T-helper 9 cell (primary cell): Measurements from ENCODE around the gene MED26.
A peak's percentile ranks its signal among the peaks of the same experiment; 100 is the strongest.

Experiments used
- DNase-seq: peaks from one replicate; pipeline ENCODE4 v3.0.0-alpha.2; 2020

The MED26 gene

GRCh38 chr19:16649734-16650133, 21.7 kb upstream of the MED26 start:
- no peak for DNase-seq

- DNase-seq, result no peak
These were observed 17.1 kb upstream of the MED26 start for GRCh38 chr19:16645140-16645539.

GRCh38 chr19:16641695-16642094, 13.7 kb upstream of the MED26 start:
- no peak for DNase-seq

GRCh38 chr19:16640951-16641350, 12.9 kb upstream of the MED26 start:
- DNase-seq, result no peak

GRCh38 chr19:16638666-16639065, 10.7 kb upstream of the MED26 start:
- no peak for DNase-seq

- no peak for DNase-seq
These were observed 9.5 kb upstream of the MED26 start for GRCh38 chr19:16637535-16637934.

GRCh38 chr19:16631465-16631864, 3.5 kb upstream of the MED26 start:
- DNase-seq, result no peak

GRCh38 chr19:16628984-16629691, 1.1 kb upstream of the MED26 start:
- no peak for DNase-seq

GRCh38 chr19:16627928-16628182, 149 bp downstream of the MED26 start:
- no peak for DNase-seq

GRCh38 chr19:16627193-16627927, 644 bp downstream of the MED26 start:
- DNase-seq, result peak; percentile 10

GRCh38 chr19:16626796-16627192, 1.2 kb downstream of the MED26 start:
- no peak for DNase-seq

- DNase-seq, result no peak
These were observed 2.6 kb downstream of the MED26 start for GRCh38 chr19:16625163-16625958.

- no peak for DNase-seq
These were observed 3.8 kb downstream of the MED26 start for GRCh38 chr19:16624236-16624635.

- no peak for DNase-seq
These were observed 4.4 kb downstream of the MED26 start for GRCh38 chr19:16623576-16623975.

GRCh38 chr19:16623066-16623465, 4.9 kb downstream of the MED26 start:
- DNase-seq, result no peak

GRCh38 chr19:16621165-16621800, 6.7 kb downstream of the MED26 start:
- no peak for DNase-seq

GRCh38 chr19:16620584-16620983, 7.4 kb downstream of the MED26 start:
- no peak for DNase-seq

GRCh38 chr19:16620018-16620417, 8.0 kb downstream of the MED26 start:
- DNase-seq, result no peak

- no peak for DNase-seq
These were observed 8.5 kb downstream of the MED26 start for GRCh38 chr19:16619457-16619856.

- no peak for DNase-seq
These were observed 9.8 kb downstream of the MED26 start for GRCh38 chr19:16618248-16618647.

- no peak for DNase-seq
These were observed 12.2 kb downstream of the MED26 start for GRCh38 chr19:16615808-16616207.

GRCh38 chr19:16614941-16615340, 13.1 kb downstream of the MED26 start:
- no peak for DNase-seq

GRCh38 chr19:16613841-16614240, 14.2 kb downstream of the MED26 start:
- DNase-seq, result no peak

GRCh38 chr19:16612636-16613035, 15.4 kb downstream of the MED26 start:
- DNase-seq, result no peak
